GM21619 (cell line): ENCODE results near the gene COL6A2.
"Not testable (repeated sequence)": the region's sequence is repeated elsewhere in the genome, so short reads cannot be mapped to it uniquely, and the experiment has no call there.

Experiments
- ATAC-seq: cut with Tn5 transposase; IDR thresholded peaks from one replicate; pipeline ENCODE4 v1.9.1; 2021; ENCODE audit not compliant: unreplicated experiment

The COL6A2 gene

DNA sequence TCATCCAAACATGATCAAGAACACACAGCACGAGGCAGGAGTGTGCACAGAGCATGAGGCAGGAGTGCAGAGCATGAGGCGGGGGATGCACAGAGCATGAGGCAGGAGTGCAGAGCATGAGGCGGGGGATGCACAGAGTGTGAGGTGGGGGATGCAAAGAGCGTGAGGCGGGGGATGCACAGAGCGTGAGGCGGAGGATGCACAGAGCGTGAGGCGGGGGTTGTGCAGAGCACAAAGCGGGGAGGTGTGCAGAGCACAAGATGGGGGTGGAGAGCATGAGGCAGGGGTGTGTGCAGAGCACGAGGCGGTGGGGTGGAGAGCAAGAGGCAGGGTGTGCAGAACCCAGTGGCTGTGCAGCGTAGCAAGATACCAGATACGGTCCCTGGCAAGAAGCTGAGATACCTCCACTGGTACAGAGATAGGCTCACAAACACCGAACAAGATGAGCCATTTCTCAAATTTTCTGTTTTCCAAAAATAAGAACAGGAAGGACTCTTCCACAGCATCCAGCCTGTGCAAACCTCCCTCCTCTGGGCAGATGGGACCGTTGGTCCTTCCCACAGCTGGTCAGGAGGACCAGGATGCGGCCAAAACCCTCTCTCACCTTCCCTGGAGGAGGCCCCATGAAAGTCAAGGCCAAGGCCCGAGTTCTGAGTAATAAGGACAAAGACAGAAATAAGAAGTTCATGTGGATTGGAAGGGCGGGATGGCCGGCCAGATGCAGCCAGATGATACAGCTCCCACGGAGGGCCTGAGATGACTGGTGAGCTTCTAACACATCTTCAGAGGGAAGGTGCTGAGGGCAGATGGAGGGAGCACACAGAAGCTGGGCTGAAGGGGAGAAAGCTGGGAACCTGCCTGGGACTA is 74.3 kb downstream of the COL6A2 start:
- ATAC-seq: no peak

GRCh38 chr21:46172863-46173528 is 75.1 kb downstream of the COL6A2 start:
- ATAC-seq: no peak

DNA sequence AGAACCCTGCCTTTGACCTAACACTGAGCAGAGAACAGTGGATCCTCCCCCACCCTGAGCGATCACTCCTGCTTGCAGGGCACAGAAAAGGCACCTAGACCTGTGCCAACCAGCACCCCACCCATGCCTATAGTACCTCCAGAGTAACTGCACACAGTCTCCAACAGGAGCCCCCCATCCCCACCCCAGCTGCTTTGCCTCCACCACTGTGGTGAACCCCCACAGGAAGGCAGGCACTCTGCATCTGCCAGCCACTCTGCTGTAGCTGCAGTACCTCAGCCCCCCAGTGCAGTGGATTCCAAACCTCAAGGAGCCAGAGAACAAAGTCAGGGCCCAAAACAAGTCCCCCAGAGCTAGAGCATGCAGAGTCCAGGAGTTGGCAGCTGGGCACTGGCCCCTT is 75.7 kb downstream of the COL6A2 start:
- ATAC-seq: no peak

DNA sequence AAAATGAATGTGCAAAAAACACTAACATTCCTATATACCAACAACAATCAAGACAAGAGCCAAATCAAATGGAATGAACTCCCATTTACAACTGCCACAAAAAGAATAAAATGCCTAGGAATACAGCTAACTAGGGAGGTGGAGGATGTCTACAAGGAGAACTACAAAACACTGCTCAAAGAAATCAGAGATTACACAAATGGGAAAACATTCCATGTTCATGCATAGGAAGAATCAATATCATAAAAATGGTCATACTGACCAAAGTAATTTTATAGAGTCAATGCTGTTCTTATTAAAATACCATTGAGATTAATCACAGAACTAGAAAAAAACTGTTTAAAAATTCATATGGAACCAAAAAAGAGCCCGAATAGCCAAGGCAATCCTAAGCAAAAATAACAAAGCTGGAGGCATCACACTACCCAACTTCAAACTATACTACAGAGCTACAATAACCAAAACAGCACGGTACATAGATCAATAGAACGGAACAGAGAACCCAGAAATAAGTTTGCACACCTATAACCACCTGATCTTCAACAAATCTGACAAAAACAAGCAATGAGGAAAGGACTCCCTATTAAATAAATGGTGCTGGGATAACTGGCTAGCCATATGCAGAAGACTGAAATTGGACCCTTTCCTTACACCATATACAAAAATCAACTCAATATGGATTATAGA is 78.7 kb downstream of the COL6A2 start:
- ATAC-seq: not testable (repeated sequence)

DNA sequence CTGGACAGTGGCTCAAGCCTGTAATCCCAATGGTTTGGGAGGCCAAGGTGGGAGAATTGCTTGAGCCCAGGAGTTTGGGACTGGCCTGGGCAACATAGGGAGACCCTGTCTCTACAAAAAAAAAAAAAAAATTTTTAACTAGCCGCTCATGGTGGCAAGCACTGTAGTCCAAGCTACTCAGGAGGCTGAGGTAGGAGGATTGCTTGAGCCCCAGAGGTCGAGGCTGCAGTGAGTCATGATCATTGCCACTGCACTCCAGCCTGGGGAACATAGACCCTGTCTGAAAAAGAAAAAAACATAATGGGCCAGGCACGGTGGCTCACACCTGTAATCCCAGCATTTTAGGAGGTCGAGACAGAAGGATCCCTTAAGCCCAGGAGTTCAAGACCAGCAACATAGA is 81.0 kb downstream of the COL6A2 start:
- ATAC-seq: no peak
